ENCODE measurements around the gene EPX. TPM values are rescaled to one million over a fixed set of nuclear protein-coding genes. Genes with fewer than 3 reads are reported as not detected.

Gene EPX
- polyA plus RNA-seq, 1 donor from 2014 or later: not detected

DNA sequence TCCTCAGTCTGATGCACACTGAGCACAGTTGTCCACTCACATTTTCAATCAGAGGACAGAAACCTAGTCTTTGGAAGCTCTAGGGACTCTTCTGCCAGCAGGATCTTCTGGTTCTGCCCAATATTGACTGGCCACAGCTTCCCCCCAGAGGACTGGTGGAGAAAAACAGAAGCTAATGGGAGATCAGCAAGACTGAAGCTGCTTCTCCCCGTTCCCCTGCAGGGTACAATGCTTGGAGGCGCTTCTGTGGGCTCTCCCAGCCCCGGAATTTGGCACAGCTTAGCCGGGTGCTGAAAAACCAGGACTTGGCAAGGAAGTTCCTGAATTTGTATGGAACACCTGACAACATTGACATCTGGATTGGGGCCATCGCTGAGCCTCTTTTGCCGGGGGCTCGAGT, 10.3 kb downstream of the EPX start:
- Histone ChIP-seq H3K9me3 (ENCODE audit: low read length) (no peaks in the 10 kb centered on the region), H3K27ac (ENCODE audit: low read length) (no peak overlapping the region), H3K36me3 (ENCODE audit: insufficient read depth, low read length) (no peaks in the 10 kb centered on the region), H2AFZ (ENCODE audit: low read depth, low read length) (no peak overlapping the region), H3K4me3 (ENCODE audit: low read length) (no peak overlapping the region), H3K27me3 (ENCODE audit: insufficient read depth, low read depth, low read length) (no peaks in the 10 kb centered on the region), H4K20me1 (ENCODE audit: insufficient read depth) (no peaks in the 10 kb centered on the region), H3K9ac (ENCODE audit: low read length) (no peak overlapping the region), H3K79me2 (replicated peaks; ENCODE audit: insufficient read depth, low read length) (no peaks in the 10 kb centered on the region), H3K9me2 (ENCODE audit: insufficient read depth, low read length) (no peaks in the 10 kb centered on the region), H3F3A (ENCODE audit: insufficient read depth, low read length, poor library complexity, severe bottlenecking) (no peaks in the 10 kb centered on the region), H3K4me2 (ENCODE audit: low read length) (no peak overlapping the region)
- TF ChIP-seq EP300 (conservative IDR thresholded peaks at IDR 0.05; ENCODE audit: poor library complexity, severe bottlenecking) (no peak), TAF1 (IDR thresholded peaks at IDR 0.05; ENCODE audit: low read depth) (no peak), MXI1 (conservative IDR thresholded peaks at IDR 0.05; ENCODE audit: poor library complexity, severe bottlenecking) (no peak), EZH2 (IDR thresholded peaks at IDR 0.05; ENCODE audit: borderline replicate concordance, insufficient read depth, low read length, poor library complexity, severe bottlenecking) (no peak), POLR2AphosphoS5 (IDR thresholded peaks at IDR 0.05) (no peak), SMC3 (conservative IDR thresholded peaks at IDR 0.05; ENCODE audit: poor library complexity) (no peak), RAD21 (conservative IDR thresholded peaks at IDR 0.05) (no peak)
- TF ChIP-seq, protein P1, sequence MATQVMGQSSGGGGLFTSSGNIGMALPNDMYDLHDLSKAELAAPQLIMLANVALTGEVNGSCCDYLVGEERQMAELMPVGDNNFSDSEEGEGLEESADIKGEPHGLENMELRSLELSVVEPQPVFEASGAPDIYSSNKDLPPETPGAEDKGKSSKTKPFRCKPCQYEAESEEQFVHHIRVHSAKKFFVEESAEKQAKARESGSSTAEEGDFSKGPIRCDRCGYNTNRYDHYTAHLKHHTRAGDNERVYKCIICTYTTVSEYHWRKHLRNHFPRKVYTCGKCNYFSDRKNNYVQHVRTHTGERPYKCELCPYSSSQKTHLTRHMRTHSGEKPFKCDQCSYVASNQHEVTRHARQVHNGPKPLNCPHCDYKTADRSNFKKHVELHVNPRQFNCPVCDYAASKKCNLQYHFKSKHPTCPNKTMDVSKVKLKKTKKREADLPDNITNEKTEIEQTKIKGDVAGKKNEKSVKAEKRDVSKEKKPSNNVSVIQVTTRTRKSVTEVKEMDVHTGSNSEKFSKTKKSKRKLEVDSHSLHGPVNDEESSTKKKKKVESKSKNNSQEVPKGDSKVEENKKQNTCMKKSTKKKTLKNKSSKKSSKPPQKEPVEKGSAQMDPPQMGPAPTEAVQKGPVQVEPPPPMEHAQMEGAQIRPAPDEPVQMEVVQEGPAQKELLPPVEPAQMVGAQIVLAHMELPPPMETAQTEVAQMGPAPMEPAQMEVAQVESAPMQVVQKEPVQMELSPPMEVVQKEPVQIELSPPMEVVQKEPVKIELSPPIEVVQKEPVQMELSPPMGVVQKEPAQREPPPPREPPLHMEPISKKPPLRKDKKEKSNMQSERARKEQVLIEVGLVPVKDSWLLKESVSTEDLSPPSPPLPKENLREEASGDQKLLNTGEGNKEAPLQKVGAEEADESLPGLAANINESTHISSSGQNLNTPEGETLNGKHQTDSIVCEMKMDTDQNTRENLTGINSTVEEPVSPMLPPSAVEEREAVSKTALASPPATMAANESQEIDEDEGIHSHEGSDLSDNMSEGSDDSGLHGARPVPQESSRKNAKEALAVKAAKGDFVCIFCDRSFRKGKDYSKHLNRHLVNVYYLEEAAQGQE (IDR thresholded peaks at IDR 0.05; ENCODE audit: borderline replicate concordance): no peak
- TF ChIP-seq, protein P2, sequence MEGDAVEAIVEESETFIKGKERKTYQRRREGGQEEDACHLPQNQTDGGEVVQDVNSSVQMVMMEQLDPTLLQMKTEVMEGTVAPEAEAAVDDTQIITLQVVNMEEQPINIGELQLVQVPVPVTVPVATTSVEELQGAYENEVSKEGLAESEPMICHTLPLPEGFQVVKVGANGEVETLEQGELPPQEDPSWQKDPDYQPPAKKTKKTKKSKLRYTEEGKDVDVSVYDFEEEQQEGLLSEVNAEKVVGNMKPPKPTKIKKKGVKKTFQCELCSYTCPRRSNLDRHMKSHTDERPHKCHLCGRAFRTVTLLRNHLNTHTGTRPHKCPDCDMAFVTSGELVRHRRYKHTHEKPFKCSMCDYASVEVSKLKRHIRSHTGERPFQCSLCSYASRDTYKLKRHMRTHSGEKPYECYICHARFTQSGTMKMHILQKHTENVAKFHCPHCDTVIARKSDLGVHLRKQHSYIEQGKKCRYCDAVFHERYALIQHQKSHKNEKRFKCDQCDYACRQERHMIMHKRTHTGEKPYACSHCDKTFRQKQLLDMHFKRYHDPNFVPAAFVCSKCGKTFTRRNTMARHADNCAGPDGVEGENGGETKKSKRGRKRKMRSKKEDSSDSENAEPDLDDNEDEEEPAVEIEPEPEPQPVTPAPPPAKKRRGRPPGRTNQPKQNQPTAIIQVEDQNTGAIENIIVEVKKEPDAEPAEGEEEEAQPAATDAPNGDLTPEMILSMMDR (IDR thresholded peaks at IDR 0.05; ENCODE audit: poor library complexity, severe bottlenecking): no peak

DNA sequence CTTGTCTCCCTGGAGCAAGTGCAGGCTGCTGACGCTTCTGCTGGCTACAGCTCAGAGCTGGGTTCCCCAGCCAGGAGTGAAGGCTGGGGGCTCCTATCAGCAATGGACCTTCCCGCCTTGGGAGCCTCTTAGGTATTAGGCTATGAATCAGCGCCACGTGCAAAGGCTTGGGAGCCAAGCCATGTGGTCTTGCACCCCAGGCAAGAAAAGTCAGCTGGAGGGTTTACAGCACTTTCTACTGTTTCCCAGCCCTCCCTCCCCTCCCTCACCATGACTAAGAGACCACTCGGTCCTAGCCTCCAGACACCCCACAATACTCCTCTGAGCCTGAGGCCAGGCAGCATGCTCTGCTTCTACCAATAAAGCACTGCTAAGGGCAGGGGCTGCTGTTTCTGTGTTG, 12.3 kb downstream of the EPX start:
- Histone ChIP-seq H3K4me2 (ENCODE audit: low read length) (no peak overlapping the region), H3K9ac (ENCODE audit: low read length) (no peak overlapping the region), H3K9me3 (ENCODE audit: low read length) (no peaks in the 10 kb centered on the region), H4K20me1 (ENCODE audit: insufficient read depth) (no peaks in the 10 kb centered on the region), H3K4me3 (ENCODE audit: low read length) (no peak overlapping the region), H3K79me2 (replicated peaks; ENCODE audit: insufficient read depth, low read length) (no peaks in the 10 kb centered on the region), H3K9me2 (ENCODE audit: insufficient read depth, low read length) (no peaks in the 10 kb centered on the region), H3F3A (ENCODE audit: insufficient read depth, low read length, poor library complexity, severe bottlenecking) (no peaks in the 10 kb centered on the region), H3K36me3 (ENCODE audit: insufficient read depth, low read length) (no peaks in the 10 kb centered on the region), H3K27me3 (ENCODE audit: insufficient read depth, low read depth, low read length) (no peaks in the 10 kb centered on the region), H2AFZ (ENCODE audit: low read depth, low read length) (no peak overlapping the region), H3K27ac (ENCODE audit: low read length) (no peak overlapping the region)
- no peak for TF ChIP-seq POLR2AphosphoS5 (IDR thresholded peaks at IDR 0.05)
- TF ChIP-seq TAF1 (IDR thresholded peaks at IDR 0.05; ENCODE audit: low read depth): no peak

DNA sequence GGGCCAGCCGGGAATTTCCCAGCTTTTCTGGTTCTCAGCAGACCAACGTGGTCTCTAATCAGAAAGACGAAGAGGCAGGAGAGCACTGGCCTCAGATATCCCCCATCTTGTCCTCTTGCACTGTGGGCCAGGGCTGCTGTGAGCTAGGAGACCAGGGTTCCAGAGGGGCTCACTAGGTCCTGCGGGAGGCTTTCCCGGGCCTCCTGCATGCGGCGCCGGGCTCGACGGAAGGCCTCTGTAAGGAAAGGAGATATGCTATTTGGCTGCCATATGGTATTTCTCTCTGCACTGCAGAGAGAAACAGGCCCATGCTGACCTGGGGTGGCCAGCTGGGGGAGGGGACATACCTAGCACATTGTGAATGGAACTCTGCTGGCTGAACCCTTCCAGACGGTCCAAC, 13.4 kb downstream of the EPX start:
- H2AFZ ChIP-seq (ENCODE audit: low read depth, low read length): no peak overlapping the region
- H3K27me3 ChIP-seq (ENCODE audit: insufficient read depth, low read depth, low read length): no peaks in the 10 kb centered on the region
- H3K4me2 ChIP-seq (ENCODE audit: low read length): no peak overlapping the region
- no peaks in the 10 kb centered on the region for H3K9me2 ChIP-seq (ENCODE audit: insufficient read depth, low read length)
- no peaks in the 10 kb centered on the region for H3K9me3 ChIP-seq (ENCODE audit: low read length)
- no peaks in the 10 kb centered on the region for H4K20me1 ChIP-seq (ENCODE audit: insufficient read depth)
- no peaks in the 10 kb centered on the region for H3K36me3 ChIP-seq (ENCODE audit: insufficient read depth, low read length)
- H3K79me2 ChIP-seq (replicated peaks; ENCODE audit: insufficient read depth, low read length): no peaks in the 10 kb centered on the region
- H3K4me3 ChIP-seq (ENCODE audit: low read length): no peak overlapping the region
- H3K27ac ChIP-seq (ENCODE audit: low read length): no peak overlapping the region
- no peak overlapping the region for H3K9ac ChIP-seq (ENCODE audit: low read length)
- H3F3A ChIP-seq (ENCODE audit: insufficient read depth, low read length, poor library complexity, severe bottlenecking): no peaks in the 10 kb centered on the region
- no peak for TF ChIP-seq EZH2 (IDR thresholded peaks at IDR 0.05; ENCODE audit: borderline replicate concordance, insufficient read depth, low read length, poor library complexity, severe bottlenecking)
- no peak for TF ChIP-seq POLR2AphosphoS5 (IDR thresholded peaks at IDR 0.05)
- no peak for TF ChIP-seq EP300 (conservative IDR thresholded peaks at IDR 0.05; ENCODE audit: poor library complexity, severe bottlenecking)
- no peak for TF ChIP-seq RAD21 (conservative IDR thresholded peaks at IDR 0.05)
- TF ChIP-seq, protein P2 (IDR thresholded peaks at IDR 0.05; ENCODE audit: poor library complexity, severe bottlenecking): no peak
- no peak for TF ChIP-seq TAF1 (IDR thresholded peaks at IDR 0.05; ENCODE audit: low read depth)
- TF ChIP-seq, protein P1 (IDR thresholded peaks at IDR 0.05; ENCODE audit: borderline replicate concordance): no peak
- TF ChIP-seq SMC3 (conservative IDR thresholded peaks at IDR 0.05; ENCODE audit: poor library complexity): no peak
- no peak for TF ChIP-seq MXI1 (conservative IDR thresholded peaks at IDR 0.05; ENCODE audit: poor library complexity, severe bottlenecking)

Data from neural cell (in vitro differentiated cells).